Uterus (tissue), 2 donors: ENCODE measurements around the gene EFCC1.

Experiments used
- CTCF ChIP-seq, 4 experiments: fragments of 200-600 bp in 2 of 4; fragments of 450-650 bp in 2 of 4; sonication (generic) in 2 of 4; IDR thresholded peaks; one replicate each; pipeline ENCODE4 v1.5.1; 2016 to 2019; ENCODE audit warnings: antibody characterized with exemption in 4 of 4, mild to moderate bottlenecking in 2 of 4, moderate library complexity in 1 of 4
- POLR2A ChIP-seq, 2 donors: fragments of 450-650 bp; IDR thresholded peaks; one replicate each; pipeline ENCODE4 v1.6.1; 2016; ENCODE audit warnings: antibody characterized with exemption in 2 of 2, mild to moderate bottlenecking in 1 of 2, moderate library complexity in 1 of 2

GRCh38 chr3:129077222-129077621 lies 76.1 kb downstream of the EFCC1 start:
- TF ChIP-seq CTCF (IDR thresholded peaks at IDR 0.05) (no peak), POLR2A (IDR thresholded peaks at IDR 0.05) (no peak)
